Neural cell (in vitro differentiated cells): ENCODE results near the gene RNF212. TPM values are rescaled to one million over a fixed set of nuclear protein-coding genes. Genes with fewer than 3 reads are reported as not detected.

ENCODE experiments used
- H2AFZ ChIP-seq: fragments of 200-600, 300-800 bp; sonication (generic), shearing (Covaris generic); 2 replicates; pipeline ENCODE4 v1.6.0; 2014; ENCODE audit warnings: low read depth, mild to moderate bottlenecking, antibody characterized with exemption, low read length, moderate library complexity
- H3F3A ChIP-seq: fragments of 200-600 bp; shearing (Covaris generic); 2 replicates; pipeline ENCODE4 v1.6.1; 2016; ENCODE audit warnings: mild to moderate bottlenecking, moderate library complexity, mixed read lengths, antibody characterized with exemption, low read length; ENCODE audit not compliant: insufficient read depth, poor library complexity, severe bottlenecking
- H3K27ac ChIP-seq: fragments of 200-600, 300-800 bp; sonication (generic), shearing (Covaris generic); 2 replicates; pipeline ENCODE4 v1.5.1; 2014; ENCODE audit warnings: mild to moderate bottlenecking, low read length, moderate library complexity
- H3K27me3 ChIP-seq: fragments of 300-800, 200-600 bp; sonication (generic), shearing (Covaris generic); 2 replicates; pipeline ENCODE4 v1.6.0; 2014; ENCODE audit warnings: mild to moderate bottlenecking, low read depth, low read length, moderate library complexity; ENCODE audit not compliant: insufficient read depth
- H3K36me3 ChIP-seq: fragments of 300-800, 200-600 bp; sonication (generic), shearing (Covaris generic); 2 replicates; pipeline ENCODE4 v1.5.1; 2014; ENCODE audit warnings: mild to moderate bottlenecking, antibody characterized with exemption, low read length, moderate library complexity; ENCODE audit not compliant: insufficient read depth
- H3K4me2 ChIP-seq: fragments of 300-800, 200-600 bp; sonication (generic), shearing (Covaris generic); 2 replicates; pipeline ENCODE4 v1.6.0; 2014; ENCODE audit warnings: mild to moderate bottlenecking, low read length
- H3K4me3 ChIP-seq: fragments of 300-800, 200-600 bp; sonication (generic), shearing (Covaris generic); 2 replicates; pipeline ENCODE4 v1.5.1; 2014; ENCODE audit warnings: mild to moderate bottlenecking, low read length, moderate library complexity
- H3K79me2 ChIP-seq: fragments of 200-600 bp; shearing (Covaris generic); replicated peaks from 2 replicates; pipeline ENCODE4 v1.6.0; 2014; ENCODE audit warnings: mild to moderate bottlenecking, low read length, moderate library complexity; ENCODE audit not compliant: insufficient read depth
- H3K9ac ChIP-seq: fragments of 300-800, 200-600 bp; sonication (generic), shearing (Covaris generic); 2 replicates; pipeline ENCODE4 v1.6.1; 2016; ENCODE audit warnings: mild to moderate bottlenecking, low read length, mixed read lengths
- H3K9me2 ChIP-seq: fragments of 200-600 bp; shearing (Covaris generic); 2 replicates; pipeline ENCODE4 v1.6.1; 2016; ENCODE audit warnings: mild to moderate bottlenecking, low read length, mixed read lengths; ENCODE audit not compliant: insufficient read depth
- H3K9me3 ChIP-seq: fragments of 200-600, 300-800 bp; sonication (generic), shearing (Covaris generic); 2 replicates; pipeline ENCODE4 v1.6.1; 2016; ENCODE audit warnings: mild to moderate bottlenecking, mixed run types, low read length, moderate library complexity, mixed read lengths
- H4K20me1 ChIP-seq: fragments of 200-600 bp; shearing (Covaris generic); 2 replicates; pipeline ENCODE4 v1.6.1; 2016; ENCODE audit warnings: mild to moderate bottlenecking, mixed run types; ENCODE audit not compliant: insufficient read depth
- EP300 ChIP-seq: fragments of 450-650 bp; conservative IDR thresholded peaks from 2 replicates; pipeline ENCODE4 v1.6.1; 2014; ENCODE audit warnings: antibody characterized with exemption, mild to moderate bottlenecking, moderate library complexity; ENCODE audit not compliant: poor library complexity, severe bottlenecking
- EZH2 ChIP-seq: fragments of 200-600, 300-800 bp; shearing (Covaris generic), sonication (generic); IDR thresholded peaks from 2 replicates; pipeline ENCODE4 v1.6.1; 2014; ENCODE audit warnings: antibody characterized with exemption, low read length, borderline replicate concordance, mild to moderate bottlenecking; ENCODE audit not compliant: insufficient read depth, poor library complexity, severe bottlenecking
- MXI1 ChIP-seq: fragments of 450-650 bp; conservative IDR thresholded peaks from 2 replicates; pipeline ENCODE4 v1.6.1; 2014; ENCODE audit warnings: antibody characterized with exemption, mild to moderate bottlenecking; ENCODE audit not compliant: poor library complexity, severe bottlenecking
- POLR2AphosphoS5 ChIP-seq: IDR thresholded peaks from 2 replicates; pipeline ENCODE4 v1.6.1; 2012
- RAD21 ChIP-seq: fragments of 450-650 bp; conservative IDR thresholded peaks from 2 replicates; pipeline ENCODE4 v1.6.1; 2014; ENCODE audit warnings: antibody characterized with exemption, mild to moderate bottlenecking, moderate library complexity
- SMC3 ChIP-seq: fragments of 450-650 bp; conservative IDR thresholded peaks from 2 replicates; pipeline ENCODE4 v1.6.1; 2014; ENCODE audit warnings: antibody characterized with exemption, mild to moderate bottlenecking, moderate library complexity; ENCODE audit not compliant: poor library complexity
- TAF1 ChIP-seq: IDR thresholded peaks from 2 replicates; pipeline ENCODE4 v1.6.1; 2012; ENCODE audit warnings: low read depth
- polyA plus RNA-seq: library from polyadenylated mRNA; depleted of rRNA; stranded (reverse); fragments of >200 nt; gene quantifications from 2 replicates; pipeline ENCODE4 v1.2.3, GENCODE V29; 2014
- TF ChIP-seq, protein P1 (sequence below): fragments of 450-650 bp; IDR thresholded peaks from 2 replicates; pipeline ENCODE4 v1.5.1; 2014; ENCODE audit warnings: antibody characterized with exemption, mild to moderate bottlenecking, moderate library complexity; ENCODE audit not compliant: poor library complexity, severe bottlenecking
- TF ChIP-seq, protein P2 (sequence below): IDR thresholded peaks from 2 replicates; pipeline ENCODE4 v1.6.1; 2012; ENCODE audit warnings: borderline replicate concordance

RNF212 gene
- polyA plus RNA-seq, 1 donor from 2014 or later = 1.5 TPM

DNA sequence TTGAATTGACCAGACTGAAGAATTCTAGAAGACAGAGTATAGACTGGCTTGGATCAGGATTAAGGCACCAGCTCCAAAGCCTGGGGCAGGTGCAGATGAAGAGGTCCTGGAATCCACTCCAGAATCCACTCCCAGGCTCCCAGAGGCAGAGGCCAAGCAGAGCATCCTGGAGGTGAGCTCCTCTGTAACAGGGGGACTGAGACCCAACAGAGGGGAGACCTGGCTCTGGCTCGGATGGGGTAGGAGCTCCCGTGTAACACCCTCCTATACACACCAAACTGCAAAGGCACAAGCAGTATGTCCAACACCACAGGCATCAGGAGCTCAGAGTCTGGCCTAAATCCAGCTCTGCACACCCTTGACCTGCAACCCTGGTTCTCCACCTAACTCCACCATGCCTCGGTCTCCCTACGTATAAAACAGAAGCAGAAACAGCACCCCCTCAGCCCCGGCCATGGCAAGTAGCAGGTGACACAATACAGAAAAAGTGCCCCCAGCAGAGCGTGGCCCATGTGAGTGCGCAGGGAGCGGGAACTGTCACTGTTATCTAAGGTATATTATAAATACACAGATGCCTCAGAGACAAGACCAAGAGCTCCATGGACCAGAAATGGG lies 14.9 kb downstream of the RNF212 start:
- H3K36me3 ChIP-seq = no peaks in the 10 kb centered on the region
- H3K4me3 ChIP-seq = no peak overlapping the region
- no peak overlapping the region for H3K4me2 ChIP-seq
- H3K27ac ChIP-seq = no peak overlapping the region
- H3K79me2 ChIP-seq = no peaks in the 10 kb centered on the region
- no peaks in the 10 kb centered on the region for H3K9me3 ChIP-seq
- no peaks in the 10 kb centered on the region for H4K20me1 ChIP-seq
- no peaks in the 10 kb centered on the region for H3K27me3 ChIP-seq
- TF ChIP-seq SMC3 (no peak), RAD21 (no peak), MXI1 (no peak), POLR2AphosphoS5 (no peak), EP300 (no peak), TAF1 (no peak), EZH2 (no peak)
- TF ChIP-seq, protein P1, sequence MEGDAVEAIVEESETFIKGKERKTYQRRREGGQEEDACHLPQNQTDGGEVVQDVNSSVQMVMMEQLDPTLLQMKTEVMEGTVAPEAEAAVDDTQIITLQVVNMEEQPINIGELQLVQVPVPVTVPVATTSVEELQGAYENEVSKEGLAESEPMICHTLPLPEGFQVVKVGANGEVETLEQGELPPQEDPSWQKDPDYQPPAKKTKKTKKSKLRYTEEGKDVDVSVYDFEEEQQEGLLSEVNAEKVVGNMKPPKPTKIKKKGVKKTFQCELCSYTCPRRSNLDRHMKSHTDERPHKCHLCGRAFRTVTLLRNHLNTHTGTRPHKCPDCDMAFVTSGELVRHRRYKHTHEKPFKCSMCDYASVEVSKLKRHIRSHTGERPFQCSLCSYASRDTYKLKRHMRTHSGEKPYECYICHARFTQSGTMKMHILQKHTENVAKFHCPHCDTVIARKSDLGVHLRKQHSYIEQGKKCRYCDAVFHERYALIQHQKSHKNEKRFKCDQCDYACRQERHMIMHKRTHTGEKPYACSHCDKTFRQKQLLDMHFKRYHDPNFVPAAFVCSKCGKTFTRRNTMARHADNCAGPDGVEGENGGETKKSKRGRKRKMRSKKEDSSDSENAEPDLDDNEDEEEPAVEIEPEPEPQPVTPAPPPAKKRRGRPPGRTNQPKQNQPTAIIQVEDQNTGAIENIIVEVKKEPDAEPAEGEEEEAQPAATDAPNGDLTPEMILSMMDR = no peak
- TF ChIP-seq, protein P2, sequence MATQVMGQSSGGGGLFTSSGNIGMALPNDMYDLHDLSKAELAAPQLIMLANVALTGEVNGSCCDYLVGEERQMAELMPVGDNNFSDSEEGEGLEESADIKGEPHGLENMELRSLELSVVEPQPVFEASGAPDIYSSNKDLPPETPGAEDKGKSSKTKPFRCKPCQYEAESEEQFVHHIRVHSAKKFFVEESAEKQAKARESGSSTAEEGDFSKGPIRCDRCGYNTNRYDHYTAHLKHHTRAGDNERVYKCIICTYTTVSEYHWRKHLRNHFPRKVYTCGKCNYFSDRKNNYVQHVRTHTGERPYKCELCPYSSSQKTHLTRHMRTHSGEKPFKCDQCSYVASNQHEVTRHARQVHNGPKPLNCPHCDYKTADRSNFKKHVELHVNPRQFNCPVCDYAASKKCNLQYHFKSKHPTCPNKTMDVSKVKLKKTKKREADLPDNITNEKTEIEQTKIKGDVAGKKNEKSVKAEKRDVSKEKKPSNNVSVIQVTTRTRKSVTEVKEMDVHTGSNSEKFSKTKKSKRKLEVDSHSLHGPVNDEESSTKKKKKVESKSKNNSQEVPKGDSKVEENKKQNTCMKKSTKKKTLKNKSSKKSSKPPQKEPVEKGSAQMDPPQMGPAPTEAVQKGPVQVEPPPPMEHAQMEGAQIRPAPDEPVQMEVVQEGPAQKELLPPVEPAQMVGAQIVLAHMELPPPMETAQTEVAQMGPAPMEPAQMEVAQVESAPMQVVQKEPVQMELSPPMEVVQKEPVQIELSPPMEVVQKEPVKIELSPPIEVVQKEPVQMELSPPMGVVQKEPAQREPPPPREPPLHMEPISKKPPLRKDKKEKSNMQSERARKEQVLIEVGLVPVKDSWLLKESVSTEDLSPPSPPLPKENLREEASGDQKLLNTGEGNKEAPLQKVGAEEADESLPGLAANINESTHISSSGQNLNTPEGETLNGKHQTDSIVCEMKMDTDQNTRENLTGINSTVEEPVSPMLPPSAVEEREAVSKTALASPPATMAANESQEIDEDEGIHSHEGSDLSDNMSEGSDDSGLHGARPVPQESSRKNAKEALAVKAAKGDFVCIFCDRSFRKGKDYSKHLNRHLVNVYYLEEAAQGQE = no peak
- no peaks in the 10 kb centered on the region for H3K9me2 ChIP-seq
- H3F3A ChIP-seq = no peaks in the 10 kb centered on the region
- H2AFZ ChIP-seq = no peak overlapping the region
- H3K9ac ChIP-seq = no peak overlapping the region

DNA sequence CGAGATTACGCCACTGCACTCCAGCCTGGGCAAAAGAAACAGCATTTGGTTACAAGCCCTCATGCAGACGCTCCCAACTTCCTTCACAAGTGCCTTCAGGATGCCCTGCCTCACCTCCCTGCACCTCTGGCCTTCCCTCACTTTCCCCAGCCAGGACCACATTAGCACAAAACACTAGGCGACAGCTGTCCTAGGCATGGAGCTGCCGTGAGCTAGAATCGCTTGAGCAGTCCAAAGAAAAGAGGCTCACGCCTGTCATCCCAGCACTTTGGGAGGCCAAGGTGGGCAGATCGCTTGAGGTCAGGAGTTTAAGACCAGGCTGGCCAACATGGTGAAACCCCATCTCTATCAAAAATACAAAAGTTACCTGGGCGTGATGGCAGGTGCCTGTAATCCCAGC lies 15.8 kb downstream of the RNF212 start:
- H3K79me2 ChIP-seq = no peaks in the 10 kb centered on the region
- no peaks in the 10 kb centered on the region for H3K27me3 ChIP-seq
- no peaks in the 10 kb centered on the region for H3K9me2 ChIP-seq
- TF ChIP-seq RAD21 = no peak
- TF ChIP-seq, protein P1 = no peak
- TF ChIP-seq, protein P2 = no peak
- TF ChIP-seq MXI1 = no peak
- TF ChIP-seq TAF1 = no peak
- no peak for TF ChIP-seq EZH2
- TF ChIP-seq SMC3 = no peak
- TF ChIP-seq POLR2AphosphoS5 = no peak
- no peak for TF ChIP-seq EP300
- no peak overlapping the region for H3K27ac ChIP-seq
- no peaks in the 10 kb centered on the region for H3F3A ChIP-seq
- no peak overlapping the region for H3K9ac ChIP-seq
- no peak overlapping the region for H2AFZ ChIP-seq
- H3K4me2 ChIP-seq = no peak overlapping the region
- no peaks in the 10 kb centered on the region for H4K20me1 ChIP-seq
- H3K36me3 ChIP-seq = no peaks in the 10 kb centered on the region
- no peak overlapping the region for H3K4me3 ChIP-seq
- no peaks in the 10 kb centered on the region for H3K9me3 ChIP-seq
